ENCODE data around the gene SAMMSON.

DNA sequence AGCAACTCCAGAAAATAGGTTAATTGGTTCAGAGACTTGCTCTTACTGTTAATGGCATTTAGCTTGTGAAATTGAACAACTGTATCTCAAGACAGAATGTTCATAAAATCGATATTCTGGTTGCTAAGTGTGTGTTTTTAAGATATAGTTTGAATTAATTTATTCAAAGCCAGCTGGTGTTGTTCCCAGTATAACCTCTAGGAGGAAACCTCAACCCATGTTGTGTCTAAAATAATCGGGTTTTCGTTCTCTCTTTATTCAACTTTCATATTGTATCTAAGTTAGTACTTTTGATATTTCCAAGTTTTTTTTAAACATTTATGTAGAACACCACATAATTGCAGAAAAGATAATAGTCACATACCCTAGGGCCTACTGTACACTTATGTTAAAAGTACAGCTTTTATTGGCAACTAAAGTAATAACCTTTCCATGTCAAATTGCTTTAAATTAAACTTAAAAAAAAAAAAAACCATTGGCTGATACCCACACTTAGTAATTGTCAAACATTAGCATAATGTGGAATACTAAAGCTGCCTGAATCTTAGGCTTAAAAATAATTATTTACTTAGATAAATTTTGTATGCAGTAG lies 90.9 kb downstream of the SAMMSON start:
- TF ChIP-seq NFYA (IDR thresholded peaks at IDR 0.05; ENCODE audit: borderline replicate concordance, low read depth, low read length) (no peak), CREB1 (IDR thresholded peaks at IDR 0.05; ENCODE audit: low read depth) (no peak)

Measured in GM12878 (cell line).